ENCODE data around the gene RABGAP1L. TPM values are rescaled to one million over a fixed set of nuclear protein-coding genes. Genes with fewer than 3 reads are reported as not detected.

Gene RABGAP1L
- total and polyA plus RNA-seq, 4 donors, result 4.8 to 53.5 (median 18.8) TPM

DNA sequence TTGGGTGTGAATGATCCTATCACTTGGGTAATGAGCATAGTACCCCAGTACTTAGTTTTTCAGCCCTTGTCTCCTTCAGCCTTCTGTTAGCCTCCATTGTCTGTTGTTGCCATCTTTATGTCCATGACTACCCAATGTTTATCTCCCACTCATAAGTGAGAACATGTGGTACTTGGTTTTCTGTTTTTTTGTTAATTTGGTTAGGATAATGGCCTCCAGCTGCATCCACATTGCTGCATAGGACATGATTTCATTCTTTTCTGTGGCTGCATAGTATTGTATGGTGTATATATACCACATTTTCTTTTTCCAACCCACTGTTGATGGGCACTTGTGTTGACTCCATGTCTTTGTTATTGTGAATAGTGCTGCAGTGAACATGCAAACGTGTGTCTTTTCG, 248.8 kb downstream of the RABGAP1L start:
- 50% methylated on average over 2 of the region's 2 CpGs for WGBS
- no peak overlapping the region for H3K27ac ChIP-seq (ENCODE audit: low read depth in 1 of 2, low read length in 2 of 2)
- H3K9me3 ChIP-seq (ENCODE audit: control insufficient read depth in 4 of 4, low read length in 3 of 4), result no peaks in the 10 kb centered on the region
- H3K4me3 ChIP-seq (ENCODE audit: low read depth in 1 of 3, low read length in 3 of 3), result no peak overlapping the region
- DNase-seq (ENCODE audit: low spot score), result no peak
- no peak overlapping the region for H3K9ac ChIP-seq (ENCODE audit: low read depth in 1 of 2, low read length in 2 of 2)
- H3K27me3 ChIP-seq (ENCODE audit: control insufficient read depth in 4 of 4, insufficient read depth in 4 of 4, low read length in 3 of 4), result no peaks in the 10 kb centered on the region
- no peaks in the 10 kb centered on the region for H3K36me3 ChIP-seq (ENCODE audit: control insufficient read depth in 4 of 4, insufficient read depth in 3 of 4, low read depth in 1 of 4, low read length in 3 of 4)
- TF ChIP-seq HNF4G (IDR thresholded peaks at IDR 0.05) (no peak), CTCF (IDR thresholded peaks at IDR 0.05; ENCODE audit: low read depth, low read length, missing input control) (no peak), SP1 (IDR thresholded peaks at IDR 0.05) (no peak), YY1 (IDR thresholded peaks at IDR 0.05) (no peak), JUND (IDR thresholded peaks at IDR 0.05) (no peak), ZBTB33 (IDR thresholded peaks at IDR 0.05) (no peak), GABPA (IDR thresholded peaks at IDR 0.05 in 1 of 2, conservative IDR thresholded peaks at IDR 0.05 in 1 of 2) (no peak), FOXA2 (IDR thresholded peaks at IDR 0.05) (no peak), RAD21 (IDR thresholded peaks at IDR 0.05) (no peak), FOXA1 (IDR thresholded peaks at IDR 0.05) (no peak), EGR1 (IDR thresholded peaks at IDR 0.05; ENCODE audit: low read depth in 2 of 2) (no peak), NR2F2 (IDR thresholded peaks at IDR 0.05) (no peak), HNF4A (conservative IDR thresholded peaks at IDR 0.05) (no peak), TAF1 (conservative IDR thresholded peaks at IDR 0.05) (no peak), RXRA (IDR thresholded peaks at IDR 0.05) (no peak)
- TF ChIP-seq, protein P1, sequence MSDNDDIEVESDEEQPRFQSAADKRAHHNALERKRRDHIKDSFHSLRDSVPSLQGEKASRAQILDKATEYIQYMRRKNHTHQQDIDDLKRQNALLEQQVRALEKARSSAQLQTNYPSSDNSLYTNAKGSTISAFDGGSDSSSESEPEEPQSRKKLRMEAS (IDR thresholded peaks at IDR 0.05), result no peak
- TF ChIP-seq, protein P2, sequence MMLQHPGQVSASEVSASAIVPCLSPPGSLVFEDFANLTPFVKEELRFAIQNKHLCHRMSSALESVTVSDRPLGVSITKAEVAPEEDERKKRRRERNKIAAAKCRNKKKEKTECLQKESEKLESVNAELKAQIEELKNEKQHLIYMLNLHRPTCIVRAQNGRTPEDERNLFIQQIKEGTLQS (IDR thresholded peaks at IDR 0.05), result no peak
- TF ChIP-seq, protein P3, sequence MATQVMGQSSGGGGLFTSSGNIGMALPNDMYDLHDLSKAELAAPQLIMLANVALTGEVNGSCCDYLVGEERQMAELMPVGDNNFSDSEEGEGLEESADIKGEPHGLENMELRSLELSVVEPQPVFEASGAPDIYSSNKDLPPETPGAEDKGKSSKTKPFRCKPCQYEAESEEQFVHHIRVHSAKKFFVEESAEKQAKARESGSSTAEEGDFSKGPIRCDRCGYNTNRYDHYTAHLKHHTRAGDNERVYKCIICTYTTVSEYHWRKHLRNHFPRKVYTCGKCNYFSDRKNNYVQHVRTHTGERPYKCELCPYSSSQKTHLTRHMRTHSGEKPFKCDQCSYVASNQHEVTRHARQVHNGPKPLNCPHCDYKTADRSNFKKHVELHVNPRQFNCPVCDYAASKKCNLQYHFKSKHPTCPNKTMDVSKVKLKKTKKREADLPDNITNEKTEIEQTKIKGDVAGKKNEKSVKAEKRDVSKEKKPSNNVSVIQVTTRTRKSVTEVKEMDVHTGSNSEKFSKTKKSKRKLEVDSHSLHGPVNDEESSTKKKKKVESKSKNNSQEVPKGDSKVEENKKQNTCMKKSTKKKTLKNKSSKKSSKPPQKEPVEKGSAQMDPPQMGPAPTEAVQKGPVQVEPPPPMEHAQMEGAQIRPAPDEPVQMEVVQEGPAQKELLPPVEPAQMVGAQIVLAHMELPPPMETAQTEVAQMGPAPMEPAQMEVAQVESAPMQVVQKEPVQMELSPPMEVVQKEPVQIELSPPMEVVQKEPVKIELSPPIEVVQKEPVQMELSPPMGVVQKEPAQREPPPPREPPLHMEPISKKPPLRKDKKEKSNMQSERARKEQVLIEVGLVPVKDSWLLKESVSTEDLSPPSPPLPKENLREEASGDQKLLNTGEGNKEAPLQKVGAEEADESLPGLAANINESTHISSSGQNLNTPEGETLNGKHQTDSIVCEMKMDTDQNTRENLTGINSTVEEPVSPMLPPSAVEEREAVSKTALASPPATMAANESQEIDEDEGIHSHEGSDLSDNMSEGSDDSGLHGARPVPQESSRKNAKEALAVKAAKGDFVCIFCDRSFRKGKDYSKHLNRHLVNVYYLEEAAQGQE (IDR thresholded peaks at IDR 0.05), result no peak
- peaks cover 0 to 2% (median 0%) of the 10 kb centered on the region in 4 donors for H3K4me1 ChIP-seq (ENCODE audit: control insufficient read depth in 4 of 4, insufficient read depth in 4 of 4, low read length in 3 of 4)

All from liver (tissue), 9 donors.